Tibial nerve (tissue), 3 donors: ENCODE measurements around the gene SLX4.

Experiments used
- POLR2A ChIP-seq, 2 donors: fragments of 450-650 bp; IDR thresholded peaks; one replicate each; pipeline ENCODE4 v1.6.1; 2017; ENCODE audit warnings: antibody characterized with exemption in 2 of 2, mild to moderate bottlenecking in 2 of 2, moderate library complexity in 2 of 2
- TF ChIP-seq, protein P1 (sequence below), 5 experiments: fragments of 200-600 bp in 3 of 5; fragments of 450-650 bp in 2 of 5; sonication (generic) in 3 of 5; IDR thresholded peaks; one replicate each; pipeline ENCODE4 v1.5.1; 2016 to 2019; ENCODE audit warnings: antibody characterized with exemption in 5 of 5, mild to moderate bottlenecking in 3 of 5, moderate library complexity in 2 of 5

DNA sequence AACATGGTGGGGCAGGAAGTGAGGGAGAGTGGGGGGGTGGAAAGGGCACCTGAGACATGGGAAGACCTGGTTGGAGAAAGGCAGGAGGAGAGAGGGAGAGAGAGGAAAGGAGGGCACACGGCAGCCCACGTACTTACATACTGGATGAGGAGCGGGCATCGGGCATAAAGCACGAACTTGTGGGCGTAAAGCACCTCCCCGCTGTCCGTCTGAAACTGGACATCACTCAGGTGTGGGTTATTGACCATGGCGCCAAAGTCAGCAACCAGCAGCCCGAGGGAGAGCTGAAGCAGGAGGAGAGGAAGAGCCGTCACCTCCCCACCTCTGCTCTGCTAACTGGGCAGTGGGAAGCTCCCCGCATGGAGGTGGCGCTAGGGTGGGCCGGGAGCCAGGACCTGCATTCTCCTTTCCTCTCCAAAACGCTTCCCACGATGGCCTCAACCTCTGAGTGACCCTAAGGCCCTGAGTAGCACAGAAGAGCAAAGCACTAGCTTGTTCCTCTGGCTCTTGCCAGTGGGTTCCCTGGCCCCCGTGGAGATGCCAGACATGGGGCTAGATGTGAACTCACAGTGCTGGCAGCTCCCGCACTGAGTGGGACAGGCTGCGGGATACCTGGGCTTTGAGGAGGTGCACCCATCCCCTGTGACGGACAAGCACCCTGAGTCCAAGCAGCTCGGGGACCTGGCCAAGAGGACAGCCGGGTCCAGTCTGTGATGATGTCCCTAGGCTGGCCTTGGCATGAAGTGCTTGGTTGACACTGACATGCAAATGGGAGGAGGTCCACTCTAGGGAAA is 16.9 kb downstream of the SLX4 start:
- TF ChIP-seq, protein P1, sequence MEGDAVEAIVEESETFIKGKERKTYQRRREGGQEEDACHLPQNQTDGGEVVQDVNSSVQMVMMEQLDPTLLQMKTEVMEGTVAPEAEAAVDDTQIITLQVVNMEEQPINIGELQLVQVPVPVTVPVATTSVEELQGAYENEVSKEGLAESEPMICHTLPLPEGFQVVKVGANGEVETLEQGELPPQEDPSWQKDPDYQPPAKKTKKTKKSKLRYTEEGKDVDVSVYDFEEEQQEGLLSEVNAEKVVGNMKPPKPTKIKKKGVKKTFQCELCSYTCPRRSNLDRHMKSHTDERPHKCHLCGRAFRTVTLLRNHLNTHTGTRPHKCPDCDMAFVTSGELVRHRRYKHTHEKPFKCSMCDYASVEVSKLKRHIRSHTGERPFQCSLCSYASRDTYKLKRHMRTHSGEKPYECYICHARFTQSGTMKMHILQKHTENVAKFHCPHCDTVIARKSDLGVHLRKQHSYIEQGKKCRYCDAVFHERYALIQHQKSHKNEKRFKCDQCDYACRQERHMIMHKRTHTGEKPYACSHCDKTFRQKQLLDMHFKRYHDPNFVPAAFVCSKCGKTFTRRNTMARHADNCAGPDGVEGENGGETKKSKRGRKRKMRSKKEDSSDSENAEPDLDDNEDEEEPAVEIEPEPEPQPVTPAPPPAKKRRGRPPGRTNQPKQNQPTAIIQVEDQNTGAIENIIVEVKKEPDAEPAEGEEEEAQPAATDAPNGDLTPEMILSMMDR (IDR thresholded peaks at IDR 0.05), result no peak
- TF ChIP-seq POLR2A (IDR thresholded peaks at IDR 0.05), result no peak
